SK-N-SH (cell line): Measurements from ENCODE around the gene MAGI2. TPM values are rescaled to one million over a fixed set of nuclear protein-coding genes. Genes with fewer than 3 reads are reported as not detected.

Experiments used
- CTCF ChIA-PET: fragments of 300-600, 350-600 bp; formaldehyde crosslinking; extraction: SDS; loops from one replicate; lab custom pipeline; 2021; lab: Yijun Ruan, JAX
- POLR2A ChIA-PET: fragments of 350-600 bp; sonication (Branson Sonifier 250); formaldehyde crosslinking; extraction: SDS; loops from one replicate; lab custom pipeline; 2020; ENCODE audit warnings: antibody characterized with exemption, inconsistent platforms; lab: Yijun Ruan, JAX
- DNase-seq: peaks from one replicate; pipeline ENCODE4 v3.0.0; 2012
- H2AFZ ChIP-seq: fragments of 200-600 bp; sonication (generic); 2 replicates; pipeline ENCODE4 v1.8.1; 2016; ENCODE audit warnings: antibody characterized with exemption, mild to moderate bottlenecking, low read depth
- H3F3A ChIP-seq: fragments of 200-600 bp; sonication (generic); replicated peaks from 2 replicates; pipeline ENCODE3; 2016; ENCODE audit warnings: antibody characterized with exemption, mild to moderate bottlenecking; ENCODE audit not compliant: insufficient read depth
- H3K27ac ChIP-seq, 2 experiments: fragments of 200-500 bp in 1 of 2; fragments of 200-600 bp in 1 of 2; sonication (Bioruptor generic) in 1 of 2; sonication (generic), shearing (Covaris generic) in 1 of 2; 2 replicates each; pipeline versions ENCODE4 v1.5.1 to v1.6.1; 2014 to 2016; ENCODE audit warnings: low read depth in 2 of 2, inconsistent platforms in 1 of 2, low read length in 1 of 2, mild to moderate bottlenecking in 1 of 2, mixed read lengths in 1 of 2
- H3K27me3 ChIP-seq: fragments of 200-600 bp; sonication (generic), shearing (Covaris generic); 2 replicates; pipeline ENCODE4 v1.6.1; 2016; ENCODE audit warnings: mixed run types; ENCODE audit not compliant: insufficient read depth
- H3K36me3 ChIP-seq, 2 experiments: fragments of 200-500 bp in 1 of 2; fragments of 200-600 bp in 1 of 2; sonication (Bioruptor generic) in 1 of 2; sonication (generic) in 1 of 2; replicated peaks in 1 of 2; 2 replicates each; pipeline versions ENCODE3 to v1.5.1; 2014 to 2016; ENCODE audit warnings: low read length in 1 of 2, mild to moderate bottlenecking in 1 of 2; ENCODE audit not compliant: insufficient read depth in 2 of 2, control insufficient read depth in 1 of 2
- H3K4me1 ChIP-seq, 2 experiments: fragments of 200-500 bp in 1 of 2; fragments of 200-600 bp in 1 of 2; sonication (Bioruptor generic) in 1 of 2; sonication (generic), shearing (Covaris generic) in 1 of 2; 2 replicates each; pipeline versions ENCODE4 v1.5.1 to v1.6.1; 2014 to 2016; ENCODE audit warnings: low read depth in 1 of 2, low read length in 1 of 2, mixed run types in 1 of 2; ENCODE audit not compliant: insufficient read depth in 2 of 2, control insufficient read depth in 1 of 2
- H3K4me2 ChIP-seq: fragments of 200-600 bp; sonication (generic), shearing (Covaris generic); 2 replicates; pipeline ENCODE4 v1.6.1; 2017; ENCODE audit warnings: mixed run types
- H3K4me3 ChIP-seq, 2 experiments: fragments of 200-500 bp in 1 of 2; fragments of 200-600 bp in 1 of 2; sonication (Bioruptor generic) in 1 of 2; sonication (generic), shearing (Covaris generic) in 1 of 2; 2 replicates each; pipeline versions ENCODE4 v1.5.1 to v1.8.1; 2014 to 2016; ENCODE audit warnings: low read depth in 2 of 2, inconsistent platforms in 1 of 2, low read length in 1 of 2, mild to moderate bottlenecking in 1 of 2, mixed read lengths in 1 of 2, moderate library complexity in 1 of 2
- H3K79me2 ChIP-seq: fragments of 200-600 bp; sonication (generic); 2 replicates; pipeline ENCODE4 v1.8.1; 2017; ENCODE audit warnings: mild to moderate bottlenecking; ENCODE audit not compliant: insufficient read depth
- H3K9ac ChIP-seq: fragments of 200-600 bp; sonication (generic); 2 replicates; pipeline ENCODE4 v1.6.1; 2017; ENCODE audit warnings: mixed run types
- H3K9me2 ChIP-seq: fragments of 200-600 bp; sonication (generic); 2 replicates; pipeline ENCODE4 v1.6.1; 2017; ENCODE audit warnings: mixed run types
- H3K9me3 ChIP-seq: fragments of 200-600 bp; sonication (generic); 2 replicates; pipeline ENCODE4 v1.6.1; 2017; ENCODE audit warnings: mixed run types, mild to moderate bottlenecking, moderate library complexity
- H4K20me1 ChIP-seq: fragments of 200-600 bp; sonication (generic); 2 replicates; pipeline ENCODE4 v1.6.1; 2017; ENCODE audit warnings: mild to moderate bottlenecking, mixed run types; ENCODE audit not compliant: insufficient read depth
- EP300 ChIP-seq, 2 experiments: IDR thresholded peaks; 2 replicates each; pipeline versions ENCODE4 v1.4.0 to v1.6.1; 2012; ENCODE audit warnings: borderline replicate concordance in 1 of 2, low read depth in 1 of 2, low read length in 1 of 2
- FOXM1 ChIP-seq: IDR thresholded peaks from 2 replicates; pipeline ENCODE4 v1.4.0; 2012; ENCODE audit warnings: low read depth, mild to moderate bottlenecking
- GABPA ChIP-seq: IDR thresholded peaks from 2 replicates; pipeline ENCODE4 v1.4.0; 2012; ENCODE audit warnings: low read depth, mild to moderate bottlenecking
- MEF2A ChIP-seq: IDR thresholded peaks from 2 replicates; pipeline ENCODE4 v1.4.0; 2012; ENCODE audit warnings: low read depth, borderline replicate concordance
- NRF1 ChIP-seq: IDR thresholded peaks from 2 replicates; pipeline ENCODE4 v1.6.1; 2012; ENCODE audit warnings: low read depth, mild to moderate bottlenecking, low read length
- POLR2AphosphoS5 ChIP-seq: IDR thresholded peaks from 2 replicates; pipeline ENCODE4 v1.6.1; 2012; ENCODE audit warnings: low read depth, low read length
- RAD21 ChIP-seq: IDR thresholded peaks from 2 replicates; pipeline ENCODE4 v1.6.1; 2012; ENCODE audit warnings: mild to moderate bottlenecking, low read length
- RFX5 ChIP-seq: IDR thresholded peaks from 2 replicates; pipeline ENCODE4 v1.6.1; 2012; ENCODE audit warnings: mild to moderate bottlenecking, improper control_type of control experiment, low read length
- RXRA ChIP-seq: IDR thresholded peaks from 2 replicates; pipeline ENCODE4 v1.4.0; 2012; ENCODE audit warnings: low read depth, mild to moderate bottlenecking, borderline replicate concordance
- SIN3A ChIP-seq: IDR thresholded peaks from 2 replicates; pipeline ENCODE4 v1.6.1; 2012; ENCODE audit warnings: low read depth, mild to moderate bottlenecking, low read length, moderate library complexity, borderline replicate concordance
- TEAD4 ChIP-seq: IDR thresholded peaks from 2 replicates; pipeline ENCODE4 v1.4.0; 2012; ENCODE audit warnings: mild to moderate bottlenecking, borderline replicate concordance; ENCODE audit not compliant: insufficient read depth
- YY1 ChIP-seq: IDR thresholded peaks from 2 replicates; pipeline ENCODE4 v1.4.0; 2012; ENCODE audit warnings: low read depth, mild to moderate bottlenecking
- WGBS: methylation state at CpG from one replicate; pipeline ENCODE4 v1.1.6; 2017; ENCODE audit warnings: low lambda C conversion rate; 5-methylcytosine and 5-hydroxymethylcytosine counted together
- polyA plus RNA-seq, 3 experiments: library from polyadenylated mRNA; depleted of rRNA; stranded (reverse); fragments of >200 nt; gene quantifications; 2 replicates each; pipeline ENCODE4 v1.2.3, GENCODE V29; 2012
- TF ChIP-seq, protein P1 (sequence below): IDR thresholded peaks from 2 replicates; pipeline ENCODE4; 2012
- TF ChIP-seq, protein P2 (sequence below): fragments of 150-350 bp; IDR thresholded peaks from 2 replicates; pipeline ENCODE4 v1.6.1; 2017; ENCODE audit warnings: antibody characterized with exemption, low read length, low read depth, borderline replicate concordance
- TF ChIP-seq, protein P3 (sequence below): fragments of 200-600 bp; sonication (generic); IDR thresholded peaks from 2 replicates; pipeline ENCODE4 v1.6.1; 2017; ENCODE audit warnings: antibody characterized with exemption, mild to moderate bottlenecking, moderate library complexity

The MAGI2 gene
- polyA plus RNA-seq, 1 of the 3 experiments (the other 2 are of a cell fraction) = 1.1 TPM

DNA sequence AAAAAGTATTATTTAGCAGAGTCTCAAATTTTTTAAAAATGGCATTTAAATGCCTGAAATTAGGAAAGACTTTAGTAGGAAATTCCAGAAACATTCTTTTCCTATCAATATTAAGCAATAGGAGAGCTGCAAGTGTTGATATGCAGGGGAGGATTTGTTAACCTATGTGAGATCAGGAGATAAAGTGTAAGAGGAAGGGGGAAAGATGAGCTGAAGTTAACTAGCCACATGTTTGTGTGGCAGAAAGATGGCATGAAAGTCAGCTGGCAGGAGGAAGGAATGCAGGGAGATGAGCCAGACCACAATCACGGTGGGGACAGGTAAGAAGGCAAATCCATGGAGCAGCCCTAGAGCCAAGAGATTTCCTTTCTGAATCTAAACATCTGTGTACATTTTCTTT is 303.6 kb downstream of the MAGI2 start:
- Histone ChIP-seq H3K4me2 (no peak overlapping the region), H3K9me3 (no peaks in the 10 kb centered on the region; the same call in 1 of the 2 replicates), H3K27me3 (no peaks in the 10 kb centered on the region), H3K27ac (no peak overlapping the region), H3K36me3 (no peaks in the 10 kb centered on the region), H2AFZ (no peak overlapping the region), H3K79me2 (no peaks in the 10 kb centered on the region), H3K9me2 (no peaks in the 10 kb centered on the region; the same call in 1 of the 2 replicates), H3K9ac (no peak overlapping the region), H3F3A (no peaks in the 10 kb centered on the region), H3K4me3 (no peak overlapping the region), H4K20me1 (no peaks in the 10 kb centered on the region), H3K4me1 (peaks cover 0 to 3% of the 10 kb centered on the region in 2 experiments; a peak in 2 of 4 replicates)
- 48% methylated on average over 1 of the region's 1 CpG for WGBS
- TF ChIP-seq RAD21 (no peak), RXRA (no peak)
- TF ChIP-seq, protein P1, sequence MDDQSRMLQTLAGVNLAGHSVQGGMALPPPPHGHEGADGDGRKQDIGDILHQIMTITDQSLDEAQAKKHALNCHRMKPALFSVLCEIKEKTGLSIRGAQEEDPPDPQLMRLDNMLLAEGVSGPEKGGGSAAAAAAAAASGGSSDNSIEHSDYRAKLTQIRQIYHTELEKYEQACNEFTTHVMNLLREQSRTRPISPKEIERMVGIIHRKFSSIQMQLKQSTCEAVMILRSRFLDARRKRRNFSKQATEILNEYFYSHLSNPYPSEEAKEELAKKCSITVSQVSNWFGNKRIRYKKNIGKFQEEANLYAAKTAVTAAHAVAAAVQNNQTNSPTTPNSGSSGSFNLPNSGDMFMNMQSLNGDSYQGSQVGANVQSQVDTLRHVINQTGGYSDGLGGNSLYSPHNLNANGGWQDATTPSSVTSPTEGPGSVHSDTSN = peak; percentile 14; the same call in 1 of the 2 replicates
- DNase-seq = no peak
- ChIA-PET POLR2A (no interaction called here), CTCF (no interaction called here)

DNA sequence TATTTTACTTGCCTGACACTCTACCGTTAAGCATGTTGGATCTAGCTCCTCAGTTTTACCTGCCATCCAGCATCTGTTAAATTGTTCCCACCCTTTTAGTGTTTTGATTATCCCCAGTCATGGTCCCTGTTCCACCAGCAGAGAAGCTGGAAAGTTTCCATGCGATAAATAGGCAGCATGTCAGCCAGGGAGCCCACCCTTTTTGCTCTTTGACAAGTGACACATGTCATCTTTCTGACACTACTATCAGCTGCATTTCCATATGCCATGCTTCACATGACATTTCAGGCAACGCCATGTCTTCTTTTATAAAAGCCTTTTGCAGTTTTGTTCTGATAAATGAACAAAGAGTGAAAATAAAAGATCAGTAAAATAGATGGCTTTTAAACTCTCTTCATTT is 310.8 kb downstream of the MAGI2 start:
- DNase-seq = no peak
- Histone ChIP-seq H3K36me3 (no peaks in the 10 kb centered on the region), H3K27ac (no peak overlapping the region), H3F3A (no peaks in the 10 kb centered on the region), H3K79me2 (no peaks in the 10 kb centered on the region), H3K9me3 (no peaks in the 10 kb centered on the region), H3K4me1 (peaks cover 0 to 2% of the 10 kb centered on the region in 2 experiments; a peak in 2 of 4 replicates), H3K9ac (no peak overlapping the region), H2AFZ (no peak overlapping the region), H3K4me2 (no peak overlapping the region), H3K27me3 (no peaks in the 10 kb centered on the region), H3K4me3 (no peak overlapping the region), H4K20me1 (no peaks in the 10 kb centered on the region), H3K9me2 (no peaks in the 10 kb centered on the region)
- WGBS = 73% methylated on average over 3 of the region's 3 CpGs
- ChIA-PET POLR2A (no interaction called here), CTCF (interaction anchor here (1.0 to 1.3 kb wide), 2 partner anchors 15 to 34 kb away, joined by 3 to 4 read pairs; no protein-coding TSS in a partner anchor)
- TF ChIP-seq, protein P2, sequence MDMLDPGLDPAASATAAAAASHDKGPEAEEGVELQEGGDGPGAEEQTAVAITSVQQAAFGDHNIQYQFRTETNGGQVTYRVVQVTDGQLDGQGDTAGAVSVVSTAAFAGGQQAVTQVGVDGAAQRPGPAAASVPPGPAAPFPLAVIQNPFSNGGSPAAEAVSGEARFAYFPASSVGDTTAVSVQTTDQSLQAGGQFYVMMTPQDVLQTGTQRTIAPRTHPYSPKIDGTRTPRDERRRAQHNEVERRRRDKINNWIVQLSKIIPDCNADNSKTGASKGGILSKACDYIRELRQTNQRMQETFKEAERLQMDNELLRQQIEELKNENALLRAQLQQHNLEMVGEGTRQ = no peak
- no peak for TF ChIP-seq YY1

DNA sequence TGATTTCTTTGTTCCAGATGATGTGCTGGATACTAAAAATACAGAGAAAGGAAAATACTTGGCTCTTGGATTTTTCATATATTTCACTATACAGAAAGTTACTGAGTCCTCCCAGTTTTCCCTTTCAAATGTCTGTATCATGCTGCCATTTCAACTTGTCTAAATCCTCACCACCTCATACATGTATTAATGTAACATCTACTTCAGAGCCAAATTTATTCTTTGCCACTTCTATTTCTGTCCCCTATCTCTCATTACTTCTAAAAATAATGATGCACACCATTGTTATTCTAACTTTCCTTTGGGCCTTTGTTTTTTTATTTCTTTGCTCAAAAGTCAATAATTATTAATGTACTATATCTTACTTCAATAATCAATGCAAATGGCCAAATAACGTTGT is 312.2 kb downstream of the MAGI2 start:
- ChIA-PET CTCF (interaction anchor here (0.6 to 1.3 kb wide), 3 partner anchors 17 to 1179 kb away, joined by 3 to 7 read pairs (median 4); no protein-coding TSS in a partner anchor), POLR2A (no interaction called here)
- no peak overlapping the region for H3K4me3 ChIP-seq
- H3K27ac ChIP-seq = no peak overlapping the region
- H3K4me2 ChIP-seq = no peak overlapping the region
- H3F3A ChIP-seq = no peaks in the 10 kb centered on the region
- WGBS = 66% methylated on average over 1 of the region's 1 CpG
- no peak overlapping the region for H2AFZ ChIP-seq
- H3K9me3 ChIP-seq = no peaks in the 10 kb centered on the region
- H3K36me3 ChIP-seq = no peaks in the 10 kb centered on the region
- no peaks in the 10 kb centered on the region for H3K9me2 ChIP-seq
- H3K79me2 ChIP-seq = no peaks in the 10 kb centered on the region
- H4K20me1 ChIP-seq = no peaks in the 10 kb centered on the region
- DNase-seq = no peak
- H3K27me3 ChIP-seq = no peaks in the 10 kb centered on the region
- H3K4me1 ChIP-seq = peaks cover 0 to 2% of the 10 kb centered on the region in 2 experiments; a peak in 2 of 4 replicates
- H3K9ac ChIP-seq = no peak overlapping the region
- TF ChIP-seq SIN3A (no peak), NRF1 (no peak), FOXM1 (no peak), RAD21 (no peak), GABPA (no peak), TEAD4 (no peak), EP300 (IDR thresholded peaks at IDR 0.05; ENCODE audit: borderline replicate concordance in 1 of 2, low read depth in 1 of 2, low read length in 1 of 2) (no peak), MEF2A (no peak), RFX5 (no peak), POLR2AphosphoS5 (no peak)
- TF ChIP-seq, protein P1 = no peak
- TF ChIP-seq, protein P3, sequence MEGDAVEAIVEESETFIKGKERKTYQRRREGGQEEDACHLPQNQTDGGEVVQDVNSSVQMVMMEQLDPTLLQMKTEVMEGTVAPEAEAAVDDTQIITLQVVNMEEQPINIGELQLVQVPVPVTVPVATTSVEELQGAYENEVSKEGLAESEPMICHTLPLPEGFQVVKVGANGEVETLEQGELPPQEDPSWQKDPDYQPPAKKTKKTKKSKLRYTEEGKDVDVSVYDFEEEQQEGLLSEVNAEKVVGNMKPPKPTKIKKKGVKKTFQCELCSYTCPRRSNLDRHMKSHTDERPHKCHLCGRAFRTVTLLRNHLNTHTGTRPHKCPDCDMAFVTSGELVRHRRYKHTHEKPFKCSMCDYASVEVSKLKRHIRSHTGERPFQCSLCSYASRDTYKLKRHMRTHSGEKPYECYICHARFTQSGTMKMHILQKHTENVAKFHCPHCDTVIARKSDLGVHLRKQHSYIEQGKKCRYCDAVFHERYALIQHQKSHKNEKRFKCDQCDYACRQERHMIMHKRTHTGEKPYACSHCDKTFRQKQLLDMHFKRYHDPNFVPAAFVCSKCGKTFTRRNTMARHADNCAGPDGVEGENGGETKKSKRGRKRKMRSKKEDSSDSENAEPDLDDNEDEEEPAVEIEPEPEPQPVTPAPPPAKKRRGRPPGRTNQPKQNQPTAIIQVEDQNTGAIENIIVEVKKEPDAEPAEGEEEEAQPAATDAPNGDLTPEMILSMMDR = no peak
